Limb (tissue), 2 donors: Measurements from ENCODE around the gene SLC35A1.
A peak's percentile ranks its signal among the peaks of the same experiment; 100 is the strongest.

Experiments
- DNase-seq, 2 donors: peaks; one replicate each; pipeline ENCODE4 v3.0.0-alpha.2; 2016; ENCODE audit errors: extremely low spot score in 2 of 2

Gene SLC35A1

DNA sequence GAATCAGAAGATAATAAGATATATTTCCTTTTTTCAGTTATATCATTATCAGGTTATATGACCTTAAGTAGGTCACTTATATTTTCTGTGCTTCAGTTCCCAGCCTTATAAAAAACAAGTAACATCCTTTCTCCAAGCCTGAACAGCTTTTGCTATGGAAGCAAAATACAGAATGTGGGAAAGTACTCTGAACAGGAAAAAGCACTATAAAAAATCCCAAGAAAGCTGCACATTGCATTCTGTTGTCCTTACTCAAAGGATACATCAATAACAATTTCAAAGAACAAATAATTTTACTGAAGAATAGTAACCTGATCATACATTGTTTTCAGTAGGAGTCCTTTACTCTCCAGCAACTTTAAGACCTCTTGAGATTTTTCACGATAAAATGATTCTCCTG is 56.4 kb downstream of the SLC35A1 start:
- DNase-seq, result no peak

DNA sequence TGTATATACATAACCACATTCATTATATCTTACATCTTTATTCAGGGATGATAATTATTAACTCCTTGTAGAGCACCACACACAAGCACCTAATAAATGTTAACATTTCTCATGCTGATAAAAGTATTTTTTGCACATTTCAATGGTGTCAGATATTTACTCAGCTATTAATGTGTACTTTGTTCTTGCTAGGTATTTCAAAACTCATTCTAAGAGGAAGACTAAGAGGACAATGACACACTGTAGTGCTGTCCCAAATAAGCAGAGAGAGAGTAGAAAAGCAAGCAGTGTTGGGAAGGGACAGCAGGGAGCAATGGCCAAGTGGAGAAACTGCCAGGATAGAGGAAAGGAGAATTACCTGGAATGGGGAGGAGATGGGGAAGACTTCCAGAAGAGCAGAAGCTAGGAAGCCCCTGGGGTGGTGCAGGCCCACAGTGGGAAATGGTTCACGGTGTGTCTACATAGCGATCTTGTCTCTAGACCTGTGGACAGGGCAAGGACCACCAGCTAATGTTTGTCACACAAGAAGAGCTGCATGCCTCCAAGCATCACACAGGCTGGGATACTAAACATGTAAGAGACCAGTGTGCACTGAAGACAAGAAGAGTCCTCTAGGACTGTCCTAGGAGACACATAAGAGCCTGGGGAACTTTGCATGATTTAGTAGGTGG is 61.7 kb downstream of the SLC35A1 start:
- DNase-seq, result no peak

DNA sequence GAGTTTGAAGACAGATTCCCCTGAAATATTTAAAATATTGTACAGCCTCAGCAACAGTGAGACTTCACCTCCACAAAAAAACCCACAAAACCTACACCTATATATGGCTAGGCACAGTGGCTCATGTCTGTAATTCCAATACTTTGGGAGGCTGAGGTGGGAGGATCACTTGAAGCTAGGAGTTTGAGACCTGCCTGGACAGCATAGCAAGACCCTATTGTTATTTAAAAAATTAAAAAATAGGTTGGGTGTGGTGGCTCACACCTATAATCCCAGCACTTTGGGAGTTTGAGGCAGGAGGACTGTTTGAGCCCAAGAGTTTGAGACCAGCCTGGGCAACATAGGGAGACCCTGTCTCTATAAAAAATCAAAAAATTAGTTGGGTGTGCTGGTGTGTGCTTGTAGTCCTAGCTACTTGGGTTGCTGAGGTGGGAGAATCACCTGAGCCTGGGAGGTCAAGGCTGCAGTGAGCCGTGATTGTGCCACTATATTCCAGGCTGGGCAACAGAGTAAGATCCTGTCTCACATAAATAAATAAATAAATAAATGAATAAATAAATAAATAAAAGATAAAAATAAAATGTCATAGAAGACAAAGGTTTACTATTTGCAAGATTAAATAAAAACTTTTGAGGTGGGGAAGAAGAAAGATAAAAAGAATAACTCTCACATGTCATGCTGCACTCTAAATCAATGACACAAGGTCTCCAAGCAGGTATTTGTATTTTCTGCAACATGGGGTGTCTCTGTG is 65.9 kb downstream of the SLC35A1 start:
- DNase-seq, result no peak

DNA sequence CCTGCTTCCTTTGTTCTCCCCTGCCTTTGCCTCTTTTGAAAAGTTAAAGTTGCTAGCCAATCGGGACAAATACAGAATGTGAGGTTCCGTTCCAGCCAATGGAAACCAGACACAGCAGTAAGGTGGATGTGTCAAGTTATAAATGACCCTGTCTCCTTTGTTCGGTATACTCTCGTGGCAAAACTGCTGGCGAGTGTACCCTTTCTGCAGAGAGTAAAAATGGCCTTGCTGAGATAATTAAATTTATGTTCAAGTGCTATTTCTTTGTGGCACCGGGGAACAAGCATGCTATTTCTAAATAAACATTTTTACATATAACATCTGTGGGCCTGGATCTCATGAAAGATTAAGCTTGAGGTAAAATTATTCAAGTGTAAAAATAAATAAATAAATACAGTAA is 66.8 kb downstream of the SLC35A1 start:
- no peak for DNase-seq

DNA sequence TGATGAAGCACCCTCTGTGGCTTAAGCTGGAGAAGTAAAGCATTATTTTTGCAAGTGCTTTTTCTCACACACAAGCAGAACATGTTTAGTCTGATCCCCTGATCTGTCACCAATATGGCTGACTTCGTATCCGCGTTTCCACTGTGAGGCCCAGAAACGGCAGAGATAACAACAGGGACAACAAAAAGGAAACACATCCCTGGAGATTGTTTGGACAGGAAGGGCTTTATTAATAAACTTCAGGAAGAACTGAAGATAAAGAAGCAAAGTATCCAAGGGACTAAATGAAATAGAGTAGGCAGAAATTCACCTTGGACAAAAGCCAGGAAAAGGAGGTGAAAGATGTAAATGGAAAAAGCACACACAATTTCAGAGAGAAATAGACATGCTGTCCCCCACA is 67.8 kb downstream of the SLC35A1 start:
- no peak for DNase-seq

DNA sequence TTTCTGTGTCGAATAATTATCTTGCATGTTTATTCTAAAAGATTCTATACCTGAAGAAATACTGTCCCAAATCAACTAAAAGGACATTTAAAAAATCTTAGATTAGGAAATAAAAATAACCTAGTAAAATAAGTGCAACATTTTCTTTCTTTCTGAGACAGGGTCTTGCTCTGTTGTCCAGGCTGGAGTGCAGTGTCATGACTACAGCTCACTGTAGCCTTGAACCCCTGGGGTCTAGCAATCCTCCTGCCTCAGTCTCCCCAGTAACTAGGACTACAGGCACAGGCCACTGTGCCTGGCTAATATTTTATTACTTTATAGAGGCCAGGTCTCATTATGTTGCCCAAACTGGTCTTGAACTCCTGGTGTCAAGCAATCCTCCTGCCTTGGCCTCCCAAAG is 68.3 kb downstream of the SLC35A1 start:
- DNase-seq, result no peak

DNA sequence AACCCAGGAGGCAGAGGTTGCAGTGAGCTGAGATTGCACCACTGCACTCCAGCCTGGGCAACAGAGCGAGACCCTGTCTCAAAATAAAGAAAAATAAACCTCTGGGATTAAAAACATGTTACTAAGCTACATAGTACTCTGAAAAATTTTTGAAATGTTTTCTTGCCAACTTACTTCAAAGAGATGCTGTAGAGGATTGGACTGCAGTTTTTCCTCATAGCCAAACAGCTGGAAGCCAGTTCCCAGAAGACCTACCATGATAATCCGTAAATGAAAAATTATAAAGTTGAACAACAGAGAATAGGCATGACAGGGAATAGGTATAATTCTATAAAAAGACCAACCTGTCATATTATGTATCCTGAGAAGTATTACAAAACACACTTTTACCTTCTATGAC is 69.0 kb downstream of the SLC35A1 start:
- peak in 1 of 2 donors; percentile 8 for DNase-seq

DNA sequence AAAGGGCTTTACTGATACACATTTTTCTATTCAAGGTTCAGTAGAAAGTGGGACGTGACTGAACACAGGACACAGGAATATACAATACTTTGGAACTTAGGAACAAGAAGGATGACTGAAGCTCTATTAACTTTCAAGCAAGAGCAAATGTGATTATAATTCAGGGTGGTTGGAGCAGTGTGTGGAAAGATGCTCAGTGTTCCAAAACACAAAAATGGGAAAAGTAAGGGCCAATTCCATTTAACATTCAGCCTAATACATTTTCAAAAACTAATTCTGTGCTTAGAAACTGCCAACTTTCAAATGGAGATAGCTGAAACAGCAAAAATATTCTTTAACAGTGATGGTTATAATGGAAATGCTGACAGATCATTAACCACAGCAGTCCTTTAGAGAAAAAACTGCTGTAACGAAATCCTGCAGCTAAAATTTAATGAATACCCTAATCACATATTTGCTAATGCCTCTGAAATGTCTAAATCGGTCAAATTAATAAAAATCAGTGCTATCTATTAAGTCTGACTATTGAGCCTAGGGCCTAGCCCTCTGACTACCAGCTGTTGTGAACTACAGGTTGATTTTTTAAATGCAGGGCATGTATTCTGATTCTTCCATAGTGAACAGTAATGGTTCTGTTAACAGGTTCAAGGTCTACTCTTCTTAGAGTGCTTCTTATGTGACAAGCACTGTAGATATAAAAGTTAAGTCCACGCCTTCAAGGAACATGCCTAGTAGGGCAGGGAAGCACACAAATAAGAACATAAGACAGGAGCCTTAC is 71.1 kb downstream of the SLC35A1 start:
- DNase-seq, result no peak

DNA sequence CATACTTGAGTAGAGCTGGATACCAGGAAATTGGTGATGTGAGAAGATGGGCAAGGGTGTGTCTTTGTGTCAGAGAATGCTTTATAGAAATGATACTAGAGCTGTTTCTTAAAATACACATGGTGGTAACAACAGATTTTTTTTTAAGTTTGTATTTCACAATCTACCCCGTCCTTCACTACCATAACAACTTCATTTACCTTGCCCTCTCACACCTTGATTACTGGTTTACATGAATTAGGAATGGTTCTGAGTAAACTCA is 71.6 kb downstream of the SLC35A1 start:
- no peak for DNase-seq

DNA sequence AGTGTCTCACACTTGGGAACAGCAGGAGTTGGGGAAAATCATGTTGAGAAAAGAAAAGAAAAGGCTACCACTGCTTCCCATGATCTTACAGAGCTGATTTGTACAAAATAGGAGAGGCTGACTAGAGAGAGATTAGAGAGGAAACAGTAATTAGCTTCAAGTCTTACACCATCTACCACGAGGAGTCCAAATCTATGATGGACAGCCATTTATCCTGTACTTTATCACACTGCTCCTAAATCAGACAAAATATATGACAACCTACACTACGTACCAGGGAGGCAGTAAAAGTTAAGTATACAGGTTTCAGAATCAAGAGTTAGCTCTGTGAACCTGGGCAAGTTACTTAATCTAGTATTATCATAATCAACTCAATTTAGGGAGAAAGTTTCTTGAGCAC is 79.0 kb downstream of the SLC35A1 start:
- DNase-seq, result no peak

DNA sequence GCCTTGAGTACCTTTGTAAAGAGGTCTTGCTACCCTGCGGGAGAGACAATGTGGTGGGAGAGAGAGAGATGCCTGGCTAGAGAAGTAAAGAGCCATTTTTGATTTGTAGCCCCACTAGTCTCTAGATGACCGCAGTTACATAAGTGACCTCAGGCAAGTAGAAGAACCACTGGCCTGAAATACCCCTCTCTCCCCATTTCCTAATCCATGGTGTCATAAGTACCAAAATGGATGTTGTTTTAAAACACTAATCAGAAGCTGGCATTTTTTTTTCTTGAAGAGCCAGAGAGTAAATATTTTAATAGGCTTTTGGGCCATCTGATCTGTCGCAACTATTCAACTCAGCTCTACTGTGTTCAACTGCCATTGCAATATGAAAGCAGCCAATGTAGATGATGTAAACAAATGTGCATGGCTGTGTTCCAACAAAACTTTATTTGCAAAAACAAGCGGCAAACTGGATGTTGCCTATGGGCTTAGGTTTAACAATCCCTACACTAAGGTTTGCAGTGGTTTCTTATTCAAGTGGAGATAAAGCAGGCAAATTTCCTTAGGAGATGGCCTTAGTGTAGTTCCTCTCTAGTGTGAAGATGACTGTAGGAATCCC is 80.5 kb downstream of the SLC35A1 start:
- no peak for DNase-seq

DNA sequence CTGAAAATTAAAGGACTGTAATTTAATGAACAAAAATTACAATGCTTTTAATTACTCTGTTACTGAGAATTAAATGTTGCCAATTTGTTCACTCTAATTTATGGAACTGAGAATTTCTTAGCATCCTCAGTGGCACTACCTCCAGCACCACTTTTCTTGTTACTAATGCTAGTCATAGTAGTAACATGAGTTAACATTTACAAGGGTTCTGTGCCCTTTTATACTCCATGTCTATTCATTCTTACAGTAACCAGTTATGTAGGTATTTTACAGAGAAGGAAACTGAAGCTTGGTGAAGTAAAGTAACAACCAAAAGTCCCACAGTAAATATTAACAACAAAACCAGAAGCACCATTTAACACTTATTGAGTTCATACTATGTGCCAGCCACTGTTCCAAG is 82.7 kb downstream of the SLC35A1 start:
- DNase-seq, result no peak

DNA sequence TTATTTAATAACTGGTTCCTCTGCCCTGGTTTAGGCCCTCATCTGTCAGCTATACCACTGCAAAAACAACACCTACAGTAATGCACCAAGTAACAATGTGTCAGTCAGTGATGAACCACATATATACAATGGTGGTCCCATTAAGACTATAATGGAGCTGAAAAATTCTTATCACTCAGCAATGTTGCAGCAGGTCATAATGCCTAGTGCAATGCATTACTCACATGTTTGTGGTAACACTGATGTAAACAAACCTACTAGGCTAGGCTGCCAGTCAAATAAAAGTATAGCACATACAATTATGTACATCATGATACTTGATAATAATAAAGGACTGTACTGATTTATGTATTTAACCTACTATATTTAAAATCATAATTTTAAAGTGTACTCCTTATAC is 85.7 kb downstream of the SLC35A1 start:
- no peak for DNase-seq

DNA sequence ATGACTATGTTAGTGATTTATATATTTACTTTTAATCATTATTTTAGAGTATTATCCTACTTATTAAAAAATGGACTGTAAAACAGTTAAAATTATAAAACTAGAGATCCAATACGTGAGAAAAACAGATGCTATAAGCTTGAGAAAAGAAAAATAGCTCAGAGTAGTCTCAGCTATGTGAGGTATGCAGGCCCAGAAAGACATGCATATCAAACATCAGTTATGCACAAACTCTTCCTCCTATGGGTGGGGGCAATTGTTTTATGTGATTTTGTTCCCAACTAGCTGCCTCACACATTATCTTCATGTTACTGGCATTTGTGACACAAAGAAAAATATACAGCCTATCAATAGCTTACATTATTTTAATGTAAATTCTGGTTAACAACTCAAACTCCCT is 88.2 kb downstream of the SLC35A1 start:
- no peak for DNase-seq
